HG03139 (cell line): ENCODE data around the gene SNTN.

Source experiments
- ATAC-seq: cut with Tn5 transposase; IDR thresholded peaks from one replicate; pipeline ENCODE4 v1.9.1; 2021; ENCODE audit not compliant: unreplicated experiment

The SNTN gene

GRCh38 chr3:63673111-63673510 is 20.6 kb downstream of the SNTN start:
- no peak for ATAC-seq

- ATAC-seq, result no peak
Observed at GRCh38 chr3:63674586-63674985, 22.1 kb downstream of the SNTN start.

DNA sequence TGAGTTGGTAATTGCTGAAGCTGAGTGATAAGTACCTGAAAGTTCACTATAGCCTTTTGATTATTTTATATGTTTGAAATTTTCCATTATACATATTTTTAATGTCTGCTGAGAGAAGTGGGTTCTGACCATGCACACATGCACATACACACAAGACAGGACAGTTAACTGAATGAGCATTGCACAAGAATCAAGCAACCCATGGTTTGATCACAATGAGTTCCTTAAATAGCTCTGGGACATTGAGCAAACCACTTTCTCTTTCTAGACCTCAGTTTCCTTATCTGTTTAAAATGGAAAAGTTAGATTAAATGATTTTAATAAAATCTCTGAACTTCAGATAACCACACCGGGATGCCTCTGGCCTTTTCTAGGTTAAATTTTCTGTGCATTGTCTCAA is 26.7 kb downstream of the SNTN start:
- ATAC-seq, result no peak

GRCh38 chr3:63684081-63684480 is 31.6 kb downstream of the SNTN start:
- ATAC-seq, result no peak

- ATAC-seq, result no peak
Observed at GRCh38 chr3:63685340-63685739, 32.9 kb downstream of the SNTN start.

- no peak for ATAC-seq
Observed at GRCh38 chr3:63687278-63688225, 35.1 kb downstream of the SNTN start.

- no peak for ATAC-seq
Observed at GRCh38 chr3:63689285-63689684, 36.8 kb downstream of the SNTN start.

DNA sequence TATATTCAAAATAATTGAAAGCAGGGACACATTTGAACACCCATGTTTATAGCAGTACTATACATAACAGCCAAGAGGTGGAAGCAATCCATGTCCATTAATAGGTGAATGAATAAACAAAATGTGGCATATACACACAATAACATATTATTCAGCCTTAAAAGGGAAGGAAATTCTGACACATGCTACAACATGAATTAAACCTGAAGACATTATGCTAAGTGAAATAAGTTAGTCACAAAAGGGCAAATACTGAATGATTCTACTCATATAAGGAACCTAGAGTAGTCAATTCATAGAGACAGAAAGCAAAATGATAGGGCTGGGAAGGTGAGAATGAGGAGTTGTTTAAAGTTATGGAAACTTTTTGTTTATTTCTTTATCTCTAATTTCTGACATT is 40.9 kb downstream of the SNTN start:
- no peak for ATAC-seq

GRCh38 chr3:63705092-63705645 is 52.7 kb downstream of the SNTN start:
- no peak for ATAC-seq

DNA sequence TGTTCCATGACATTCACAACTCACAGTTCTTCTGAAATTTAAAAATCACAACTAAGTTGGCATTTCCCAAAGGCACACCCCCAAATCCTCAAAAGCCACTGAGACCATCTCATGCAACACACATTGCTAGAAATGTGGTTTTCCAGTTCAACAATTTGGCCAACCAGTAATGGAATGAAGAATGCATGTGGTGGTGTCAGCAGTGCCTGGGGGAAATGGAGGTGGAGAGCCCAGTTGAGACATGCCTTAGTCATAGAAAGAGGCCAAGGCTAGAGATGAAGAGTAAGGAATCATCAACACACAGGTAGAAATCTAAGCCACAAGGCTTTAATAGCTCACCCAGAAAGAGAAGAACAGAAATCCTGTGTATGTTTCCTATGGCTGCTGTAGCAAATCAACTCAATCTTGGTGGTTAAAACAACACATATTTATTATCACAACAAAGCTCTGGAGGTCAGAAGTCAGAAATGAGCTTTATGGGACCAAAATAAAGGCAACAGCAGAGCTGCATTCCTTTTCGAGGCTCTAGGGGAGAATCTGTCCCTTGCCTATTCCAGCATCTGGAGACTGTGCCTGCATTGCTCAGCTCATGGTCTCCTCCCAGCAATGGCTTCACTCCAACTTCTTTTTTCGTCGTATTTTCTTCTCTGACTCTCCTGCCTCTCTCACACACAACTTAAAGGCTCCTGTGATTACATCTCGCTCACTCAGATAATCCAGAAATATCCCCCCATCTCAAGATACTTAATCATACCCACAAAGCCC is 54.0 kb downstream of the SNTN start:
- ATAC-seq, result no peak

DNA sequence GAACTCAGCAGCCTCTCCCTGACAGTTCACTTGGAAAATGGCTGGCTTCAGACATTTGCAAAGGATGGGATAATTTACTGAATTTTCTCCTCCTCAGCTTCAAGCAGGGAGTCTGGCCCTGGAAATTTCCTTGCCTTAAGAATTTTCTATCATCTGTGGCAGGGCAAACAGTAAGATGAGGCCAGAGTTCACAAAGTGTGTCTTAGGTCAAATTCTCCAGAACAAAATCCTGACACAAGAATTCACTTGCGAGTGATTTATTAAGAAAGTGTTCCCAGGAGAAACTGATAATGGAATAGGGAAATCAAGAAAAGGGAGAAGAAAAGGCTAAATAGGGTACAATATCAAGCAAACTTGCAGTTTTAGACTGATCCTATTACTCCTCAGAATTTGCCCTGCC is 55.3 kb downstream of the SNTN start:
- no peak for ATAC-seq

DNA sequence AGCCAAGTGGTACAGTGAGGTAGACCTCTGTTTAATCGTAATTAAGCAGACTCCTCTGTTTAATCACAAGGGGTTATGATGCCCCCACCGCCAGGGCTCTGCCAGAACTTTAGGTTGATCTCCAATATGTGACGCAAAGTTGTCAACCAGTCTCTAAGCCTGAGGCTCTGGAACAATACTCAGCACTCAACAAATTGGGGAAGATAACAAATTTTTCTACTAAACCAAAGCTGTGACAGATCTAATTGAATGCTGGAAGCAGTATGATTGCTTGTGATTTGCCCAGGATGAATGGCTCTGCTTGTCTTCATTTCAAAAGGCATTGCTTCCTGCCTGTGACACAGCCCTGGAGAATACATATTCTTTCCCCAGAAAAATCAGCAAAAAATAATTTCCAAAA is 57.1 kb downstream of the SNTN start:
- ATAC-seq, result no peak
